Measurements from ENCODE around the gene EMX2. TPM values are rescaled to one million over a fixed set of nuclear protein-coding genes. Genes with fewer than 3 reads are reported as not detected.
A peak's percentile ranks its signal among the peaks of the same experiment; 100 is the strongest.

The EMX2 gene
- total and polyA plus RNA-seq, 2 experiments from 2014 or later = not detected

DNA sequence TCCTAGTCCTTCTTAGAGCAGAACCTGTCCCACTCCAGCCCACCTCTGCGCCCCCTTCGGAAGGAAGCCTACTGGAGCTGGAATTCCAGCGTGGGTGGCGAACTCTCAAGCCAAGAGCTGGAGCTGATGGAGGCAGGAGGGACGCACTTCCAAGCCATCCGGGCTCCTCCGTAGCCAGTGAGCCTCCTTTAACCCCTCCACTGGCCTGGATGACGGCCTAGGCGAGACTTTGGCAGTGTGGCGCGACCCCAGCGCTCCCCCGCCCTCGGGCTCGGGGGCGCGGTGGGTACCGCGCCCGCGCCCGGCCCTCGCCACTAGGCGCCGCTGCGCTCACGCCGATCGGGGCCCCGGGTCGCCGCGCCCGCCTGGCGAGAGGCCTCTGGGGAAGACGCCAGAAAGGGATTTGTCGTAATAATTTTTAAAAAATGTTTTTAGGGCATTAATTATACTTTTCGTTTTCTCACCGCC, 5.1 kb upstream of the EMX2 start:
- Histone ChIP-seq H3K27me3 (peaks cover 97% of the 10 kb centered on the region), H3K4me2 (peak overlapping the region; percentile 72), H3K27ac (no peak overlapping the region), H3K79me2 (no peaks in the 10 kb centered on the region), H3K36me3 (replicated peaks; ENCODE audit: insufficient read depth, low read depth) (no peaks in the 10 kb centered on the region), H3K9me3 (ENCODE audit: low read depth) (no peaks in the 10 kb centered on the region), H3K4me1 (ENCODE audit: insufficient read depth) (peaks cover 27% of the 10 kb centered on the region), H2AFZ (no peak overlapping the region), H4K20me1 (ENCODE audit: insufficient read depth, poor library complexity, severe bottlenecking) (no peaks in the 10 kb centered on the region), H3K4me3 (no peak overlapping the region), H3K9me2 (replicated peaks; ENCODE audit: insufficient read depth) (no peaks in the 10 kb centered on the region)
- no peak for TF ChIP-seq EZH2 (IDR thresholded peaks at IDR 0.05; ENCODE audit: borderline replicate concordance)
- TF ChIP-seq, protein P1, sequence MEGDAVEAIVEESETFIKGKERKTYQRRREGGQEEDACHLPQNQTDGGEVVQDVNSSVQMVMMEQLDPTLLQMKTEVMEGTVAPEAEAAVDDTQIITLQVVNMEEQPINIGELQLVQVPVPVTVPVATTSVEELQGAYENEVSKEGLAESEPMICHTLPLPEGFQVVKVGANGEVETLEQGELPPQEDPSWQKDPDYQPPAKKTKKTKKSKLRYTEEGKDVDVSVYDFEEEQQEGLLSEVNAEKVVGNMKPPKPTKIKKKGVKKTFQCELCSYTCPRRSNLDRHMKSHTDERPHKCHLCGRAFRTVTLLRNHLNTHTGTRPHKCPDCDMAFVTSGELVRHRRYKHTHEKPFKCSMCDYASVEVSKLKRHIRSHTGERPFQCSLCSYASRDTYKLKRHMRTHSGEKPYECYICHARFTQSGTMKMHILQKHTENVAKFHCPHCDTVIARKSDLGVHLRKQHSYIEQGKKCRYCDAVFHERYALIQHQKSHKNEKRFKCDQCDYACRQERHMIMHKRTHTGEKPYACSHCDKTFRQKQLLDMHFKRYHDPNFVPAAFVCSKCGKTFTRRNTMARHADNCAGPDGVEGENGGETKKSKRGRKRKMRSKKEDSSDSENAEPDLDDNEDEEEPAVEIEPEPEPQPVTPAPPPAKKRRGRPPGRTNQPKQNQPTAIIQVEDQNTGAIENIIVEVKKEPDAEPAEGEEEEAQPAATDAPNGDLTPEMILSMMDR (IDR thresholded peaks at IDR 0.05; ENCODE audit: poor library complexity) = peak; percentile 72
- peak; percentile 73 for DNase-seq (ENCODE audit: low spot score)
- WGBS (ENCODE audit: low lambda C conversion rate, missing lambda C conversion rate) = 3% methylated on average over 36 of the region's 39 CpGs

DNA sequence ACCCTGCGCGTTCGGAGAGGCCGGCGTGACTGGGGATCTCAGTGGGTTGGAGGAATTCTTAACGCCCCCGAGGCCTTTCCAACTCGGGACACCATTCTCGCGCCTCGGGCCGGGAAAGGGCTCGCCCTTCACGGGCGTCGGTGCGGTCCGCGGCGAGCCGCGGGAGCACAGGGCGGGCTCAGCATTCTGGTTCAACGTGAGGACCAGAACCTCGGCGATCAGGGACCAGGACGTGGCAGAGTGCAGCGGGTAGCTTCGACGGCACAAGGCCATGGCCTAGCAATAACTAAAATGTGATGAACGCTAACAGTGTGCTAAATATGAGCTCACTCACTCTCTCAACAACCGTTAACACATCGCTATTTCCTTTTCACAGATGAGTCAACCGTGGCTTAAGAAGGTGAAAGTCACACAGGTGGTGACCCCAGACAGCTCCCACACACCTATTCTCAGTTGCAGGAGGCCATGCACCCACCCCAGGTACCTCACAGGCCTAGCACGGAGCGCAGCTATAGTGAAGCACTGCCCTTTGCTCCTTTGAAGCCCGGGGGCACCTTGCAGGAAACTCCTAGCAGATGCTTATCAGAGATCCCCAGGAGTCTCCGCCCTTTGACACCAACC, 4.5 kb upstream of the EMX2 start:
- H3K27me3 ChIP-seq = peaks cover 97% of the 10 kb centered on the region
- H3K27ac ChIP-seq = no peak overlapping the region
- no peak overlapping the region for H3K4me3 ChIP-seq
- DNase-seq (ENCODE audit: low spot score) = no peak
- peak overlapping the region; percentile 72 for H3K4me2 ChIP-seq
- no peaks in the 10 kb centered on the region for H3K9me3 ChIP-seq (ENCODE audit: low read depth)
- no peak overlapping the region for H2AFZ ChIP-seq
- no peaks in the 10 kb centered on the region for H3K79me2 ChIP-seq
- WGBS (ENCODE audit: low lambda C conversion rate, missing lambda C conversion rate) = 13% methylated on average over 38 of the region's 38 CpGs
- no peaks in the 10 kb centered on the region for H4K20me1 ChIP-seq (ENCODE audit: insufficient read depth, poor library complexity, severe bottlenecking)
- H3K9me2 ChIP-seq (replicated peaks; ENCODE audit: insufficient read depth) = no peaks in the 10 kb centered on the region
- TF ChIP-seq, protein P1 (IDR thresholded peaks at IDR 0.05; ENCODE audit: poor library complexity) = no peak
- TF ChIP-seq EZH2phosphoT487 (IDR thresholded peaks at IDR 0.05; ENCODE audit: low read depth, severe bottlenecking, unreplicated experiment) = no peak
- TF ChIP-seq EZH2 (IDR thresholded peaks at IDR 0.05; ENCODE audit: borderline replicate concordance) = no peak
- no peaks in the 10 kb centered on the region for H3K36me3 ChIP-seq (replicated peaks; ENCODE audit: insufficient read depth, low read depth)
- peaks cover 33% of the 10 kb centered on the region for H3K4me1 ChIP-seq (ENCODE audit: insufficient read depth)

DNA sequence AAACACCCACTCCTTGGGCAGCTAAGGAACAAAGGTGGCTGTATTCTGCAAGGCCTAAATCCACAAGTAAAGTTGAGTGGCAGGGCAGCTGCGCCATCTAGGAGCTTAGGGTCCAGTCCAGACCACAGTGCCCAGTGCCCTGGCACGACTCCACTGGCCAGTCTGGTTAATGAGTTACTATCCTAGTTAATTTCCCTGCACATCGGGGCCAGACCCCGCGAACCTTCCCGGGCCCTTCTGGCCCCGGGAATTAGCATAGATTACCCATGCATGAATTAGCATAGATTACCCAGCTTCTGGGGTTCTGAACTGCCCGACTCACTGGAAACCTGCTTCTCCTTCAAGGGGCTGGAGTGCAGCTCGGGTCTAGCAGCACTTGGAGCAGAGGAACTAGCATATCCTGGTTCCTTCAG, 3.2 kb upstream of the EMX2 start:
- peaks cover 97% of the 10 kb centered on the region for H3K27me3 ChIP-seq
- H3K4me1 ChIP-seq (ENCODE audit: insufficient read depth) = peaks cover 38% of the 10 kb centered on the region
- no peak for DNase-seq (ENCODE audit: low spot score)
- no peak overlapping the region for H2AFZ ChIP-seq
- TF ChIP-seq EZH2 (IDR thresholded peaks at IDR 0.05; ENCODE audit: borderline replicate concordance) = peak; percentile 24
- TF ChIP-seq, protein P1 (IDR thresholded peaks at IDR 0.05; ENCODE audit: poor library complexity) = no peak
- H4K20me1 ChIP-seq (ENCODE audit: insufficient read depth, poor library complexity, severe bottlenecking) = no peaks in the 10 kb centered on the region
- H3K9me2 ChIP-seq (replicated peaks; ENCODE audit: insufficient read depth) = no peaks in the 10 kb centered on the region
- WGBS (ENCODE audit: low lambda C conversion rate, missing lambda C conversion rate) = 19% methylated on average over 9 of the region's 9 CpGs
- no peak overlapping the region for H3K27ac ChIP-seq
- H3K9me3 ChIP-seq (ENCODE audit: low read depth) = no peaks in the 10 kb centered on the region
- no peak overlapping the region for H3K4me3 ChIP-seq
- no peaks in the 10 kb centered on the region for H3K36me3 ChIP-seq (replicated peaks; ENCODE audit: insufficient read depth, low read depth)
- no peaks in the 10 kb centered on the region for H3K79me2 ChIP-seq
- H3K4me2 ChIP-seq = no peak overlapping the region

All from hepatocyte (in vitro differentiated cells).